Activated T-helper 17 cell treated with anti-CD3 and anti-CD28 coated beads, Interleukin-2, amount 50 U/mL, for 72 hours (primary cell): ENCODE measurements around the gene FLCN. TPM values are rescaled to one million over a fixed set of nuclear protein-coding genes. Genes with fewer than 3 reads are reported as not detected.
"Not testable (repeated sequence)": the region's sequence is repeated elsewhere in the genome, so short reads cannot be mapped to it uniquely, and the experiment has no call there.

Experiments
- ATAC-seq: fragments of 150-1000 bp; cut with Tn5 transposase; replicated peaks from 2 replicates; pipeline ENCODE4 v1.10.0; 2021; ENCODE audit warnings: mild to moderate bottlenecking, moderate library complexity
- H3K27ac Mint-ChIP-seq: one replicate; pipeline ENCODE4 v1.8.0; 2022; ENCODE audit warnings: mixed read lengths
- H3K27me3 Mint-ChIP-seq: one replicate; pipeline ENCODE4 v1.8.0; 2022; ENCODE audit warnings: mixed read lengths
- H3K36me3 Mint-ChIP-seq: one replicate; pipeline ENCODE4 v1.8.0; 2022; ENCODE audit warnings: low read depth, mild to moderate bottlenecking, mixed read lengths
- H3K4me1 Mint-ChIP-seq: one replicate; pipeline ENCODE4 v1.8.0; 2022; ENCODE audit warnings: mixed read lengths
- H3K4me3 Mint-ChIP-seq: one replicate; pipeline ENCODE4 v1.8.0; 2022; ENCODE audit warnings: mild to moderate bottlenecking, mixed read lengths
- H3K9me3 Mint-ChIP-seq: one replicate; pipeline ENCODE4 v1.8.0; 2022; ENCODE audit warnings: mixed read lengths
- total RNA-seq, 2 donors: library from RNA; stranded (reverse); gene quantifications; one replicate each; pipeline ENCODE4 v1.2.3, GENCODE V29; 2022

The FLCN gene
- total RNA-seq: 10 to 100 TPM; 30.9 to 50.6 TPM

DNA sequence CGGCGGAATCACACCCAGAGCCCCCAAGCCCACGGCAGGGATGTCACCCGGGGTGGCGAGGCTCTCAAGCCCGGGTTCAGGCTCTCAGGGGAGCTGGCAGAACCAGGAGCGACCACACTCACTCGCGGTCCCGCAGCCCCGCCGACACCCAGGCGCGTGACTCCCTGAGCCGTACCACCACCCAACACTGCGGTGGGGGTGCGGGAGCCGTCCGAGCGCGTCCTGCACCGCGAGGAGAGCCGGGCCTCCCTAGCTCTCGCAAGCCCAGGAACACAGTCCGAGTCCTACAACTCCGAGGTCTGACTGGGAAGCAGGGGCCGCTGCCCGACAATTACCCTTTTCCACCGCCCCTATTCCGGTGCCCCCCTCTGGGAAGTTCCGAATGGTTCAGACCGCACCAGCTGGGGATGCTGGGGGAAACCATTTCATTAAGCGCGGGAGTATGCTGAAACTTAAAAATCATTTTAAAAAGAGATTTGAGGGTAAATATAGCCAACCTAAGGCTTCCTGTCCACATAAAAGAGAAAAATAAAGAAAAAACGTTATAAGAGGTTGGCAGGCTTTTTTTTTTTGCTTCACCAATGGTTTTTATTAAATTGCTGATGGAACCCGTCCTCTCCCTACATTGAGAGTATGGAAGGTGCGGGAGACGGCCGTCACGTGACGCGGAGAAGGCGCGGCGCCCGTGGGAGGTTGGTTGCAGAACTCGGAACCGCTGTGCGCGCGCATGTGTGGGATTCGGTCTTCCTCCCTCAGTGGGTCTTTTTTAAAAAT, at the start of gene FLCN:
Gene FLCN, minus strand, starts transcription at position 143 of the 774 bp plus-strand sequence. CDS start 9,031 bp downstream, outside the sequence.
- peak; percentile 93 for ATAC-seq
- H3K4me1 Mint-ChIP-seq: peaks cover 17% of the 10 kb centered on the region
- H3K4me3 Mint-ChIP-seq: peak within 1 kb of the TSS; percentile 95
- peaks cover 16% of the 10 kb centered on the region for H3K36me3 Mint-ChIP-seq
- peak within 1 kb of the TSS; percentile 100 for H3K27ac Mint-ChIP-seq
- H3K9me3 Mint-ChIP-seq: no peaks in the 10 kb centered on the region
- no peaks in the 10 kb centered on the region for H3K27me3 Mint-ChIP-seq

GRCh38 chr17:17285951-17286350, 49.0 kb upstream of the FLCN start:
- peaks cover 8% of the 10 kb centered on the region for H3K4me1 Mint-ChIP-seq
- H3K4me3 Mint-ChIP-seq: no peak overlapping the region
- H3K27ac Mint-ChIP-seq: no peak overlapping the region
- no peaks in the 10 kb centered on the region for H3K27me3 Mint-ChIP-seq
- H3K36me3 Mint-ChIP-seq: no peaks in the 10 kb centered on the region
- ATAC-seq: no peak
- H3K9me3 Mint-ChIP-seq: no peaks in the 10 kb centered on the region

DNA sequence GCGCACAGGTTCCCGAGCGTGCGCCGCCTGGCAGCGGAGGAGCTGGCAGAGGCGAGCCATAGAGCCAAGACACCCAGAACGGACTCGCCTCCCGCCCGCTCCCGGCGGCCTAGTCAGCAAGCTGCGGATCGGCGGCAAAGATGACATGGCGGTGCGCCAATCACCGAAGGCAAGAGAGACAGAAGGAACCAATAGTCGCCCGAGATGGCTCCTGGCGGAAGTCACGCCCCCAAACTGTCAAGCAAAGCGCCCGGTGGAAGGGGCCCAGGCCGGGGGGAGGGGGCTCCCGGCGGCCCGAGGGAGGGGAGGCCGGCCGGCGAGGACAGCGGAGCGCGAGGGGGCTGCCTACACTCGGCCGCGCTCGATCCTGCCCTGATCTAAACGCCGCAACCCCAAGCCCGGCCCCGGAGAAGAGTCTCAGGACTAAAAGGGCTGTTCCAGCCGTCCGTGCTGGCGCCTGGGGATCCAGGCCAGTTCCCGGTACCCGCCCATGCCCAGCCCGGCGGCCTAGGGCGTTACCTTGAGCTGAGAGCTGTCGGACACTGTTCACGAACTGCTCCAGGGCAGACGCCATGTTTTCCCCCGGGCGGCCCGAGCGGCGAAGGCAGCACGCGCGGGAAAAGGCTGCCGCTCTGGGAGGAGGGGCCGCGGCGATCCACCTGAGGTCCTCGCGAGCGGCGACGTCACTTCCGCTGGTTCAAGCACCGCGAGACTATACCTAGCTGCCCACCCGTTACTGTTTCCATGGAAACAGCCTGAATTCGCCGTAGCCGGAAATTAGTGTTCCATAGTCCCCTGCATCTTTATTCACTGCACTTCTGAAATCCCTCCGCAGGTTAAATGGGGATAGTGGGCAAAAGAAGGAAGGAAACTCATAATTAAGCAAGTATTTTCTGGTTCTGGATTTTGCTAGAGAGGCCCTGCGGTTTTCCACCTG, 43.9 kb upstream of the FLCN start, which contains the start of gene COPS3:
Gene COPS3, minus strand, starts transcription at position 634 of the 937 bp plus-strand sequence. Its CDS starts 60 bp downstream, at position 574.
- no peaks in the 10 kb centered on the region for H3K9me3 Mint-ChIP-seq
- peak; percentile 94 for ATAC-seq
- H3K4me1 Mint-ChIP-seq: peaks cover 14% of the 10 kb centered on the region
- no peaks in the 10 kb centered on the region for H3K27me3 Mint-ChIP-seq
- peak within 1 kb of the TSS; percentile 91 for H3K4me3 Mint-ChIP-seq
- H3K27ac Mint-ChIP-seq: peak within 1 kb of the TSS; percentile 95
- H3K36me3 Mint-ChIP-seq: peaks cover 26% of the 10 kb centered on the region

- peak overlapping the region; percentile 61 for H3K27ac Mint-ChIP-seq
- H3K9me3 Mint-ChIP-seq: no peaks in the 10 kb centered on the region
- ATAC-seq: no peak
- H3K36me3 Mint-ChIP-seq: peaks cover 41% of the 10 kb centered on the region
- H3K4me1 Mint-ChIP-seq: peaks cover 14% of the 10 kb centered on the region
- H3K4me3 Mint-ChIP-seq: peak overlapping the region; percentile 91
- no peaks in the 10 kb centered on the region for H3K27me3 Mint-ChIP-seq
These were observed 42.3 kb upstream of the FLCN start for GRCh38 chr17:17279316-17279715.

GRCh38 chr17:17277431-17277830, 40.5 kb upstream of the FLCN start:
- peaks cover 14% of the 10 kb centered on the region for H3K4me1 Mint-ChIP-seq
- H3K36me3 Mint-ChIP-seq: peaks cover 59% of the 10 kb centered on the region
- not testable (repeated sequence) for H3K27me3 Mint-ChIP-seq, H3K9me3 Mint-ChIP-seq, H3K4me3 Mint-ChIP-seq, ATAC-seq
- H3K27ac Mint-ChIP-seq: peak overlapping the region; percentile 67

DNA sequence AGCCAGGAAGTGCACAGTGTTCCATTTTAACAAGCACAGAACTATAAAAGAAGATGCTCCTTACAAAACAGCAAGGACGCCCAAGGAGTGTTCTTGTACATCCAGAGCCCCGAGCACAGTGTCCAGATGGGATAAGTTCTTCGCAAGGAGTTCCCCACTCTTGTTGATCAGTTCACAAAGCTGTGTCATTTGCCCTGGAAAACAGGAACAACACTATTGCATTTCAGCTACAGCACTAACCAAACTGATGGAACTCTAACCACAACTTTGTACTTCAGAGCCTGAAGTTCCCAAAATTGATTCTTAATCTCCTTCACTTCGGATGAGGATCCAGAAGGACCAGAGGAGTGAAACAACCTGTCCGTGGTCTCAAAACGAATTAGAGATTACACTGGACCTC, 39.0 kb upstream of the FLCN start:
- H3K27ac Mint-ChIP-seq: peak overlapping the region; percentile 67

DNA sequence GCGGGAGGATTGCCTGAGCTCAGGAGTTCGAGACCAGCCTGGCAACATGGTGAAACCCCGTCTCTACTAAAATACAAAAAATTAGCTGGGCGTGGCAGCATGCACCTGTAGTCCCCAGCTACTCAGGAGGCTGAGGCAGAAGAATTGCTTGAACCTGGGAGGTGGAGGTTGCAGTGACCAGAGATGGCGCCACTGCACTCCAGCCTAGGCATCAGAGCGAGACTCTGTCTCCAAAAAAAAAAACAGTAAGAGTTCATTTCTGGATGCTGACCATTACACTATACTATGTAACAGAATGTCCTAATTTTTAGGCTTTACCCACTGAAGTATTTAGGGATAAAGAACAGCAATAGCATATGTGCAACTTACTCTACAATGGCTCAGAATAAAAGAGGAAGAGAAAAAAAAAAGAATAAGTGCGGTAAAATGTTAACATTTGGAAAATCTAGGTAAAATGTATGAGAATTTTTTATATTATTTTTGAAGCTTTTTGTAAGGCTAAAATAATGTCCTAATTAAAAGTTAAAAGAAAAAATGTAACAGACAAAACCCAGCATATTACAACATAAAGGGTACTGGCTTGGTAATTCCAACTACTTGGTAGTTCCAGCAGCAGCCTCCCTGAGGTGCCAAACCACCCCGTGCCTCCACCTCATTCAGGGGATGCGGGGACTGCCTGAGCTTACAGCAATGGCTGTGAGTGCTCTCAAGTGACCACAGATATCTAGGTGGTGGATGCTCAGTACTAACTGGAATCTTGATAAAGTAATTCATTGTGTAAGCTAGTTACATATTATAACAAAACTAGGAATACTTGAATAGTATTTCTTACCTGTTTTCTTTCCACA, 33.2 kb upstream of the FLCN start:
- ATAC-seq: no peak
- H3K4me3 Mint-ChIP-seq: no peak overlapping the region
- no peak overlapping the region for H3K27ac Mint-ChIP-seq
- no peaks in the 10 kb centered on the region for H3K9me3 Mint-ChIP-seq
- H3K27me3 Mint-ChIP-seq: no peaks in the 10 kb centered on the region
- H3K36me3 Mint-ChIP-seq: peaks cover 99% of the 10 kb centered on the region
- H3K4me1 Mint-ChIP-seq: no peaks in the 10 kb centered on the region

More for the DNA sequence above, 39.0 kb upstream of the FLCN start:
- H3K9me3 Mint-ChIP-seq: no peaks in the 10 kb centered on the region
- peaks cover 7% of the 10 kb centered on the region for H3K4me1 Mint-ChIP-seq
- no peaks in the 10 kb centered on the region for H3K27me3 Mint-ChIP-seq
- no peak overlapping the region for H3K4me3 Mint-ChIP-seq
- ATAC-seq: no peak
- peaks cover 73% of the 10 kb centered on the region for H3K36me3 Mint-ChIP-seq

DNA sequence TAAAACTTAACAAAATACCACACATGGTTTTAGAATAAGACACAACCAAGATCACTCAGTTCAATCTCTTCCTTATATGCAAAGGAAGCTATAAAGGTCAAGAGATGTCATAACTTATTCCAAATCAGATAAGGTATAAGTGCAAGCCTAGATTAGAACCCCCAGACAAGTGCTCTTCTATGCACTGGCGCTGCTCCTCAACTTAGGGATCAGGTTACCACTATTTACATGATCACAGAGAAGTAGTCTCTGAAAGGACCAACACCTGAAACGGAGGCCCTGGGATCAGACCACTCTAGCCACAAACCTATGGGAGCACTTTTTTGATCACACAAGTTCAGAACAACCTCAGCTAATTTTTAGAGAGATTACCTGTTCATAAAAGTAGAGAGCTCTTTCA, 27.5 kb upstream of the FLCN start:
- Mint-ChIP-seq H3K9me3 (no peaks in the 10 kb centered on the region), H3K4me1 (no peaks in the 10 kb centered on the region), H3K4me3 (no peak overlapping the region), H3K27me3 (no peaks in the 10 kb centered on the region), H3K36me3 (peaks cover 94% of the 10 kb centered on the region), H3K27ac (no peak overlapping the region)
- ATAC-seq: no peak

- no peak for ATAC-seq
- H3K9me3 Mint-ChIP-seq: no peaks in the 10 kb centered on the region
- H3K27ac Mint-ChIP-seq: no peak overlapping the region
- no peaks in the 10 kb centered on the region for H3K27me3 Mint-ChIP-seq
- H3K36me3 Mint-ChIP-seq: peaks cover 90% of the 10 kb centered on the region
- no peaks in the 10 kb centered on the region for H3K4me1 Mint-ChIP-seq
- H3K4me3 Mint-ChIP-seq: no peak overlapping the region
These were observed 22.0 kb upstream of the FLCN start for GRCh38 chr17:17258998-17259397.

GRCh38 chr17:17258011-17258410, 21.0 kb upstream of the FLCN start:
- no peak for ATAC-seq
- H3K4me1 Mint-ChIP-seq: peaks cover 3% of the 10 kb centered on the region
- H3K27ac Mint-ChIP-seq: peak overlapping the region; percentile 30
- peaks cover 93% of the 10 kb centered on the region for H3K36me3 Mint-ChIP-seq
- H3K27me3 Mint-ChIP-seq: no peaks in the 10 kb centered on the region
- no peak overlapping the region for H3K4me3 Mint-ChIP-seq
- no peaks in the 10 kb centered on the region for H3K9me3 Mint-ChIP-seq

GRCh38 chr17:17256316-17256715, 19.3 kb upstream of the FLCN start:
- Mint-ChIP-seq H3K27me3 (no peaks in the 10 kb centered on the region), H3K9me3 (no peaks in the 10 kb centered on the region), H3K27ac (no peak overlapping the region), H3K36me3 (peaks cover 95% of the 10 kb centered on the region), H3K4me3 (no peak overlapping the region), H3K4me1 (peaks cover 3% of the 10 kb centered on the region)
- ATAC-seq: no peak

GRCh38 chr17:17255689-17256088, 18.7 kb upstream of the FLCN start:
- not testable (repeated sequence) for H3K4me1 Mint-ChIP-seq, H3K9me3 Mint-ChIP-seq, H3K4me3 Mint-ChIP-seq, ATAC-seq, H3K27me3 Mint-ChIP-seq, H3K27ac Mint-ChIP-seq
- peaks cover 95% of the 10 kb centered on the region for H3K36me3 Mint-ChIP-seq

DNA sequence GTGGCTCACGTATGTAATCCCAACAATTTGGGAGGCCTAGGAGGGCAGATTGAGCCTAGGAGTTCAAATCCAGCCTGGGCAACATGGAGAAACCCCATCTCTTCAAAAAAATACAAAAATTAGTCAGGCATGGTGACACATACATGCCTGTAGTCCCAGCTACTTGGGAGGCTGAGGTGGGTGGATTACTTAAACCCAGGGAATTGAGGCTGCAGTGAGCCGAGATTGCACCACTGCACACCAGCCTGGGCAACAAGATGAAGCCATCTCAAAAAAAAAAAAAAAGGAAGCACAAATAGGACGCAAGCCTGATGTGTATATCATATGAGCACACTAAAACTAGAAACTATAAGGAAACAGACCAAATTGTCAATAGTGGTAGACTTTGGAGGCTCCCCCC, 17.1 kb upstream of the FLCN start:
- H3K36me3 Mint-ChIP-seq: peaks cover 95% of the 10 kb centered on the region
- H3K27ac Mint-ChIP-seq: no peak overlapping the region
- no peak overlapping the region for H3K4me3 Mint-ChIP-seq
- H3K9me3 Mint-ChIP-seq: no peaks in the 10 kb centered on the region
- no peaks in the 10 kb centered on the region for H3K27me3 Mint-ChIP-seq
- ATAC-seq: no peak
- peaks cover 3% of the 10 kb centered on the region for H3K4me1 Mint-ChIP-seq

DNA sequence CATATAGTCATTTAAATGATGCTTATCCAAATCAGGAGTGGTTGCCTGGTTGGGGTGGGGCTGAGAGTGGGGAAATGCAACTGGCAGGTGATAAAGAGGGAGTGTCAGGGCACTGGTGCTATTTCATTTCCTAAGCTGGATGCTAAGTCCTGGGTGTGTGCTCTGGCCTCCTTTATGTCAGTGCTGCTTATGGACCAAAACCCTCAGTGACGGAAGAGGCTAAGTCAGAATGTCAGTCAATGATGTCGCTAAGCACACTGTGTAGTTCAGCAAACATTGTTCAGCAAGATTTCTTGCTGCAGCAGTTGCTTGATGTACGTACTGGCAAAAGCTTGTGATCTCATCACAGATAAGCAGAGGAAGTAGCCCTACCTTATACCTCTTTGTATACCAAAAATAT, 16.4 kb upstream of the FLCN start:
- Mint-ChIP-seq H3K4me3 (no peak overlapping the region), H3K36me3 (peaks cover 95% of the 10 kb centered on the region), H3K9me3 (no peaks in the 10 kb centered on the region), H3K4me1 (peaks cover 3% of the 10 kb centered on the region), H3K27ac (peak overlapping the region; percentile 30), H3K27me3 (no peaks in the 10 kb centered on the region)
- ATAC-seq: no peak
